Measurements from ENCODE around the gene RNF26. TPM values are rescaled to one million over a fixed set of nuclear protein-coding genes. Genes with fewer than 3 reads are reported as not detected.

RNF26 gene
- total RNA-seq, 1 experiment from 2014 or later: 45.6 TPM

DNA sequence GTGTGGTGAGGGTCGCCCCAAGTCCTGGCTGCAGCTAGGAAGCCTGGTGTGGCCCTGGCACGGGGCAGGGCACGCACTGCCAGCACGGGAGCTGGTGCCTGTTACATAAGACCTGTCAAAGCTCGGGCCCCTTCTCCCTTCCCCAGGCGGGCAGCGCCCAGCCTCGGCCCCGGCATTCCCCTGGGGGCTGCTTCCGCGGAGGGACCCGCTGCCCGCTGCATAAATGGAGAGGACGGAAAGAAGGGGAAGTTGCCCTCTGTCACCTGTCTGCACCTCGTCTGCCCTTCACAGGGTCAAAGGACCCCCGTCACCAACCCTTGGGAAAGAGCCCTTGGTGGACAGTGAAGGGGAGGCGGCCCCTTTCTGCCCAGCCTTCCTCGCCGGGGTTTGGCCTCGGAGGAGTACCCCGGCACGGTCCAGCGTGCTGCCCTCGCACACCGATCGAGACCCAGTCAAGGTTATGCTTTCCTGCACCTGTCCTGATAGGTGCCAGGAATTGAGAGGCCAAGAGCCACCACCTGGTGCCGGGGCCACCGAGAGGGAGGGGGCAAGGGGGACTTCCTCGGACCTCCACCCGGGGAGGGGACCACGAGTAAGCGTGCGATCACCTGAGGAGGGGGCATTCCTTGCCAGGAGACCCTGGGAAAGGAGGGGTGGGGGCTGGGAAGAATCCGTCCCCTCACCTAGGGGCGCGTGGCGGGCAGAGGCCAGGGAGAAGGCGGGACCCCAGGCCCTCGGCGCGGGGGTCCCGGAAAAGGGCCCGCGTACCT is 28.9 kb downstream of the RNF26 start:
- ChIA-PET RAD21 (ENCODE audit: low non-redundant PET in 1 of 2, low total read pairs in 2 of 2, uncharacterized antibody in 2 of 2, unreplicated experiment in 2 of 2) (no interaction called here), POLR2A (no interaction called here)
- TF ChIP-seq CEBPB (IDR thresholded peaks at IDR 0.05; ENCODE audit: low read depth): no peak
- no peak for TF ChIP-seq TCF7L2 (IDR thresholded peaks at IDR 0.05; ENCODE audit: borderline replicate concordance, extremely low read depth, insufficient read depth, insufficient read length)
- TF ChIP-seq, protein P1, sequence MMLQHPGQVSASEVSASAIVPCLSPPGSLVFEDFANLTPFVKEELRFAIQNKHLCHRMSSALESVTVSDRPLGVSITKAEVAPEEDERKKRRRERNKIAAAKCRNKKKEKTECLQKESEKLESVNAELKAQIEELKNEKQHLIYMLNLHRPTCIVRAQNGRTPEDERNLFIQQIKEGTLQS (IDR thresholded peaks at IDR 0.05): no peak
- no peak for TF ChIP-seq RAD21 (IDR thresholded peaks at IDR 0.05; ENCODE audit: low read depth)
- no peak for TF ChIP-seq EGR1 (IDR thresholded peaks at IDR 0.05; ENCODE audit: low read depth)
- no peak for TF ChIP-seq YY1 (IDR thresholded peaks at IDR 0.05; ENCODE audit: extremely low read depth, insufficient replicate concordance, low read depth, low read length)
- no peak for TF ChIP-seq EZH2phosphoT487 (IDR thresholded peaks at IDR 0.05; ENCODE audit: borderline replicate concordance)
- TF ChIP-seq, protein P2, sequence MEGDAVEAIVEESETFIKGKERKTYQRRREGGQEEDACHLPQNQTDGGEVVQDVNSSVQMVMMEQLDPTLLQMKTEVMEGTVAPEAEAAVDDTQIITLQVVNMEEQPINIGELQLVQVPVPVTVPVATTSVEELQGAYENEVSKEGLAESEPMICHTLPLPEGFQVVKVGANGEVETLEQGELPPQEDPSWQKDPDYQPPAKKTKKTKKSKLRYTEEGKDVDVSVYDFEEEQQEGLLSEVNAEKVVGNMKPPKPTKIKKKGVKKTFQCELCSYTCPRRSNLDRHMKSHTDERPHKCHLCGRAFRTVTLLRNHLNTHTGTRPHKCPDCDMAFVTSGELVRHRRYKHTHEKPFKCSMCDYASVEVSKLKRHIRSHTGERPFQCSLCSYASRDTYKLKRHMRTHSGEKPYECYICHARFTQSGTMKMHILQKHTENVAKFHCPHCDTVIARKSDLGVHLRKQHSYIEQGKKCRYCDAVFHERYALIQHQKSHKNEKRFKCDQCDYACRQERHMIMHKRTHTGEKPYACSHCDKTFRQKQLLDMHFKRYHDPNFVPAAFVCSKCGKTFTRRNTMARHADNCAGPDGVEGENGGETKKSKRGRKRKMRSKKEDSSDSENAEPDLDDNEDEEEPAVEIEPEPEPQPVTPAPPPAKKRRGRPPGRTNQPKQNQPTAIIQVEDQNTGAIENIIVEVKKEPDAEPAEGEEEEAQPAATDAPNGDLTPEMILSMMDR (IDR thresholded peaks at IDR 0.05 in 2 of 3, conservative IDR thresholded peaks at IDR 0.05 in 1 of 3; ENCODE audit: borderline replicate concordance in 1 of 3, insufficient read depth in 1 of 3, low read depth in 2 of 3, low read length in 2 of 3): no peak
- TF ChIP-seq, protein P3, sequence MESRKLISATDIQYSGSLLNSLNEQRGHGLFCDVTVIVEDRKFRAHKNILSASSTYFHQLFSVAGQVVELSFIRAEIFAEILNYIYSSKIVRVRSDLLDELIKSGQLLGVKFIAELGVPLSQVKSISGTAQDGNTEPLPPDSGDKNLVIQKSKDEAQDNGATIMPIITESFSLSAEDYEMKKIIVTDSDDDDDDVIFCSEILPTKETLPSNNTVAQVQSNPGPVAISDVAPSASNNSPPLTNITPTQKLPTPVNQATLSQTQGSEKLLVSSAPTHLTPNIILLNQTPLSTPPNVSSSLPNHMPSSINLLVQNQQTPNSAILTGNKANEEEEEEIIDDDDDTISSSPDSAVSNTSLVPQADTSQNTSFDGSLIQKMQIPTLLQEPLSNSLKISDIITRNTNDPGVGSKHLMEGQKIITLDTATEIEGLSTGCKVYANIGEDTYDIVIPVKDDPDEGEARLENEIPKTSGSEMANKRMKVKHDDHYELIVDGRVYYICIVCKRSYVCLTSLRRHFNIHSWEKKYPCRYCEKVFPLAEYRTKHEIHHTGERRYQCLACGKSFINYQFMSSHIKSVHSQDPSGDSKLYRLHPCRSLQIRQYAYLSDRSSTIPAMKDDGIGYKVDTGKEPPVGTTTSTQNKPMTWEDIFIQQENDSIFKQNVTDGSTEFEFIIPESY (IDR thresholded peaks at IDR 0.05; ENCODE audit: extremely low read depth, insufficient replicate concordance, low read length): no peak
- TF ChIP-seq SRF (IDR thresholded peaks at IDR 0.05; ENCODE audit: low read depth): no peak
- TF ChIP-seq SP1 (IDR thresholded peaks at IDR 0.05; ENCODE audit: low read depth): no peak
- no peak for TF ChIP-seq EZH2 (IDR thresholded peaks at IDR 0.05)
- no peak for TF ChIP-seq ZFX (IDR thresholded peaks at IDR 0.05)
- TF ChIP-seq MAX (IDR thresholded peaks at IDR 0.05): no peak
- no peak for TF ChIP-seq POLR2A (IDR thresholded peaks at IDR 0.05; ENCODE audit: borderline replicate concordance, extremely low read depth, insufficient read depth, insufficient read length)
- no peak for TF ChIP-seq POLR2AphosphoS5 (IDR thresholded peaks at IDR 0.05; ENCODE audit: low read depth, low read length)
- no peak for TF ChIP-seq REST (IDR thresholded peaks at IDR 0.05; ENCODE audit: low read depth)
- no peak for TF ChIP-seq JUND (IDR thresholded peaks at IDR 0.05)
- TF ChIP-seq CBX3 (IDR thresholded peaks at IDR 0.05; ENCODE audit: low read depth): no peak

More for the DNA sequence above, 28.9 kb downstream of the RNF26 start:
- Histone ChIP-seq H3K4me1 (ENCODE audit: control insufficient read depth in 1 of 2, insufficient read depth in 2 of 2, low read length in 2 of 2) (peaks cover 35 to 55% of the 10 kb centered on the region in 2 experiments), H3K4me2 (ENCODE audit: low read length) (peak overlapping the region; percentile 52), H3K9ac (ENCODE audit: low read length) (peak overlapping the region; percentile 19; the same call in 1 of the 2 replicates), H4K20me1 (ENCODE audit: insufficient read depth) (no peaks in the 10 kb centered on the region), H3K9me2 (ENCODE audit: insufficient read depth) (no peaks in the 10 kb centered on the region), H3K27me3 (ENCODE audit: insufficient read depth, low read length) (peaks cover 6% of the 10 kb centered on the region; the same call in 1 of the 2 replicates), H3K4me3 (replicated peaks in 1 of 2; ENCODE audit: low read depth in 1 of 2, low read length in 2 of 2) (peak overlapping the region in 1 of 2 experiments; percentile 23; a peak in 2 of 4 replicates), H2AFZ (ENCODE audit: low read depth, low read length, poor library complexity, severe bottlenecking) (no peak overlapping the region), H3K36me3 (ENCODE audit: control insufficient read depth in 1 of 2, insufficient read depth in 2 of 2, low read length in 2 of 2) (peaks cover 0 to 6% of the 10 kb centered on the region in 2 experiments; a peak in 1 of 4 replicates), H3K9me3 (ENCODE audit: control insufficient read depth in 1 of 2, insufficient read depth in 1 of 2, low read depth in 1 of 2, low read length in 2 of 2) (no peaks in the 10 kb centered on the region), H3K27ac (ENCODE audit: low read depth, low read length) (no peak overlapping the region), H3K79me2 (ENCODE audit: insufficient read depth, low read length) (no peaks in the 10 kb centered on the region)
- DNase-seq (ENCODE audit: low read depth, low spot score) (no peak), ATAC-seq (no peak)
- no TSS peak for BruUV-seq (replicated peaks)
- intact Hi-C loops (cut with micrococcal nuclease): no loop called here
- CTCF ChIA-PET: interaction anchor here (2.6 to 3.7 kb wide), 2 partner anchors 11 to 25 kb away, joined by 15 to 23 read pairs; no protein-coding TSS in a partner anchor

Measured in HCT116 (cell line).